HG03354 (cell line): Measurements from ENCODE around the gene ATP2B1.
A peak's percentile ranks its signal among the peaks of the same experiment; 100 is the strongest.

Source experiments
- ATAC-seq: cut with Tn5 transposase; IDR thresholded peaks from one replicate; pipeline ENCODE4 v1.9.1; 2021; ENCODE audit warnings: mild to moderate bottlenecking; ENCODE audit not compliant: unreplicated experiment, poor library complexity, severe bottlenecking

The ATP2B1 gene

DNA sequence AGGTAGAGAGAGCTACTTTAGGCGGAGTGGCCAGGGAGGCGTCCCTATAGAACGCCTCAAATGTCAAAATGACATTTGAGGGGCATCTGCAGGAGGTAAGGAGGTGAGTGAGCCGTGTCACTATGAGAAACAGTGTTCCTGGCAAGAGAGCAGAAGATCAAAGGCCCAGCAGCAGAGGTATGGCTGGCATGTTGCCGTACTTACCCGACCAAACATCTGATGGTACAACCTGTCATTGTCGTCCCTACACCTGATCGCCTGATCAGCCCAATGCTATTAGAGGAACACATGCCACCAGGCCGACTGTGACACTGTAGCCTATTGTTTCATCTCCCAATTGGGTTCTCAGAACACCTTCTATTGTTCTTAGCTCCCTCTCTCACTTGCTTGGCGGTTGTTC is 148.9 kb downstream of the ATP2B1 start:
- no peak for ATAC-seq

DNA sequence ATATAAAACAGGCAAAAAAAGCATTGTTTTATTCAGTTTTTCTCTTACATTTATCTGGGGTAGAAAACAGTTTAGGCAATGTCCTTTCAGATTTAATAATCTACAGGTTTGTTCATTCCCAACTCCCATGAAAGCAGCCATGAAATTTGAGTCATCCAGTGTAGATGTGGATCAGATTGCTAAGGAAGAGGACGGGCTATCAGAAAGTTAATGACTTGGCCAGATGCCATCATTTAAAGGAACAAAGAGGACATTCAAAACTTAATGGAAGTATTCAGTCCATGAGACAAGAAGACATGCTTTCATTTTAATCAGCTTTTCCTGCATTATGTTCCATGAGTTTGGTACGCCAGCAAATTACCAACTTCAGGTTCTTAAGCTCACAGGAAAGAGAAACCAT is 151.7 kb downstream of the ATP2B1 start:
- no peak for ATAC-seq

GRCh38 chr12:89552376-89552775 is 156.3 kb downstream of the ATP2B1 start:
- no peak for ATAC-seq

DNA sequence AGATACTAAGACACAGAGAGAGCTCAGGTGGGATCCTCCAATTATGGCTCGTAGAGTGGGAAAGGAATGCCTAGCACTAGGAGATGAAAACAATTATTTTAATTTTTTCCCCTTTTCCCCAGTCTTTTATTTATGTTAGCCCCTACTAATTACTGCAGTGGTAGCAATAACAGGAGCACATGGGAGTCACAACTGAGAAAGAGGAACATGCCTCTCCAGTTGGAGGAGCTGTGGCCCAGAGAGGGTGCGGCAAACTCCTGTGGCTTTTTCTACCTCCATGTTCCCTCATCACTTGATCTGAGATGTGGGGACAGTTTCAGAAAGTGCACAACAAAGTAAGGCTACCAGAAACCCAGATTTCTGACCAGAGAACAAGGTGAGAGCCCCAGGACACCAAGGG is 156.9 kb downstream of the ATP2B1 start:
- no peak for ATAC-seq

DNA sequence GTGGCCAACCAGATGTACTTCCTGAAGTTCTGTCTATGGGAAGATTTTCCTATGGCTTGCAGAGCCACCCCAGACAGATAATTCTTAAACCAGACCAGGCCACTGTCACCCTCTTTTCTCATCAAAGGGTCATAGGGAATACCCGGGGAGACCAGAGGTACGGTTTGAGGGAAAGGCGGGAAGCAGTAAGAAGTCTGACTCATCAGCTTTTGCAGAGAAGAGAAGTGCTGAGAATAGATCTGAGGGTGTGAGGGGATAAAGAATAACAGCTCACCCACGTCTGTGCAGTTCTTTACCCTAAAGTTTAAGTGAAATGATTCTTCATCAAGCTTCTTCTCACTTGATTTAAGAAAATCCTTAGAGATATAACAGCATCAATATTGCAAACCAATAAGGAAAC is 161.5 kb downstream of the ATP2B1 start:
- ATAC-seq, result no peak

GRCh38 chr12:89546151-89546550 is 162.5 kb downstream of the ATP2B1 start:
- no peak for ATAC-seq

- ATAC-seq, result no peak
Observed at GRCh38 chr12:89544681-89545184, 163.9 kb downstream of the ATP2B1 start.

GRCh38 chr12:89544022-89544421 is 164.6 kb downstream of the ATP2B1 start:
- ATAC-seq, result no peak

DNA sequence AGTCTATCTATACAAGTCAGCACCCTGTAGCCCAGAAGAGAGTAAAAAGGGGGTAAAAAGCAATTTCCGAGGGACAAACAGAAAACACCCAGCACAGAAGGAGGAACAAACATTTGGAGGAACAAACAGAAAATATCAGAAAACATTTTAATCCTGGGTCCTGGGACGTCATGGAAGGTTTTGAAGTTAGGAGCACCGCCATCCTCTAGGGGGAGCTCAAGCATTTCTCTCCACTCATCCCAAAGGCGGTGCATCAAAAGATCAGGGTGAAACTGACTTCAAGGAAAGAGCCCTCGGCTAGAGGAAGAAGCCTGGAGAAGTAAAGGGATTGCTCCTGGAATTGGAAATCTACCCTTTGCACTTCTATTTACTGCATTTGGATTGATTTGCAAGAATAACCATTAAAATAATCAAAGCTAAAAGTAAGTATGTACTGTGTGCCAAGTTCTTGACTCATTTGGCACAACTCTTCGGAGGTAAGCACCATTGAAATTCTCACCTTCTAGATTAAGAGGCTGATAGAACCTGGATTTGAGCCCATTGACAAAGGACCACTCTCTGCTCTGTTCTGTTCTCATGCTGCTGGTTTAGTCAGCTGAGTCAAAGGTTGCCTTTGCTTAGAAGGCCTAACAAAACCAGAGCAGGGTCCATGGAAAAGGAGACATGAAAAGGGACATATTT is 165.6 kb downstream of the ATP2B1 start:
- ATAC-seq, result peak; percentile 91

GRCh38 chr12:89542236-89542635 is 166.4 kb downstream of the ATP2B1 start:
- ATAC-seq, result no peak

- ATAC-seq, result no peak
Observed at GRCh38 chr12:89540586-89540985, 168.1 kb downstream of the ATP2B1 start.

GRCh38 chr12:89539426-89540223 is 169.0 kb downstream of the ATP2B1 start:
- ATAC-seq, result no peak

DNA sequence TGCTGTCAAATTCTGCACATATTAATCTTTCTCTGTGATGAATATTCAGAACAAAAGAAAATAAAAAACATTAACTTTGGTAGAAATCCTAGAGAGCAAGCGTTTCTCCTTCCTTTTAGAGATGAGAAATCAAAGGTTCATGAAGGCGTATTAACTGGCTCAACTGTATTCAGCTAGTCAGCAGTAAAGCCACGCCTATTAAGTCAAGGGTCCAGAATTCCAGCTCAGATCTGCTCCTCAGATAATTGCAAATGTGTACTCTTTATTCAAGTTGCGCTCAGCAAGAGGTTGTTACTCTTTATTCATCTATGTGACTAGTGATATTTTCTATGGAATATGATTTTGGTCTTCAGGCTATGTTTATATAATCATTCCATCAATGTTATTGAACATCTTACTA is 169.7 kb downstream of the ATP2B1 start:
- ATAC-seq, result no peak
